Neutrophil (primary cell): ENCODE measurements around the gene PTPN2.

Source experiments
- H3K27ac ChIP-seq: fragments of 200-600 bp; sonication (generic); 2 replicates; pipeline ENCODE4 v1.5.1; 2016; ENCODE audit warnings: mild to moderate bottlenecking, moderate library complexity
- H3K27me3 ChIP-seq: fragments of 200-600 bp; sonication (generic); 2 replicates; pipeline ENCODE4 v1.6.0; 2016; ENCODE audit warnings: mild to moderate bottlenecking
- H3K36me3 ChIP-seq: fragments of 200-600 bp; sonication (generic); 2 replicates; pipeline ENCODE4 v1.5.1; 2017
- H3K4me1 ChIP-seq, 2 experiments: fragments of 200-600 bp in 1 of 2; sonication (generic) in 1 of 2; 1 replicate in 1 of 2; 2 replicates in 1 of 2; pipeline versions ENCODE4 v1.5.1 to v1.6.1; 2013 to 2016; ENCODE audit warnings: low read depth in 1 of 2, low read length in 1 of 2, mild to moderate bottlenecking in 1 of 2, moderate library complexity in 1 of 2; ENCODE audit not compliant: control insufficient read depth in 1 of 2, insufficient read depth in 1 of 2
- H3K4me3 ChIP-seq, 2 experiments: fragments of 200-600 bp in 1 of 2; sonication (generic) in 1 of 2; 1 replicate in 1 of 2; 2 replicates in 1 of 2; pipeline ENCODE4 v1.5.1; 2013 to 2016; ENCODE audit warnings: low read depth in 1 of 2, low read length in 1 of 2, mild to moderate bottlenecking in 1 of 2, moderate library complexity in 1 of 2
- H3K9me3 ChIP-seq: fragments of 200-600 bp; sonication (generic); 2 replicates; pipeline ENCODE4 v1.5.1; 2016
- TF ChIP-seq, protein P1 (sequence below): fragments of 200-600 bp; sonication (generic); IDR thresholded peaks from 2 replicates; pipeline ENCODE4 v1.5.1; 2016; ENCODE audit warnings: antibody characterized with exemption

The PTPN2 gene

DNA sequence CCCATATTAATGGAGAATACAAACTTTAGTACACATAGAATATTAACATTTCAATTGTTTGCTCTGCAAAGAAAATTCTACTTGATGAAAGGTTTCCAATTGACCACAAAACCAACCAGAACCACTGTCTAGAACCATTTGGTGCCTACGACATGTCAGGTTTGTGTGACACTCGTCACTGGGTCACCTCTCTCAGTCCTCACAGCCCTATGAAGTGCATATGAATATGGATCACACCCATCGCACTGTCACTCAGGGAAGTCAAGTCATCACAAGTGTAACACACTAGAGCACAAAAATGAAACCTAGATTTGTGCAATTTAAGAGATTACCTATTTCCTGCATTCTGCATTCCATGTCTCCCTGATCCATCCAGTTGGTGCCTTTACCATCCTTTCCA is 43.7 kb downstream of the PTPN2 start:
- H3K4me3 ChIP-seq: no peak overlapping the region
- peaks cover 5% of the 10 kb centered on the region for H3K36me3 ChIP-seq
- TF ChIP-seq, protein P1, sequence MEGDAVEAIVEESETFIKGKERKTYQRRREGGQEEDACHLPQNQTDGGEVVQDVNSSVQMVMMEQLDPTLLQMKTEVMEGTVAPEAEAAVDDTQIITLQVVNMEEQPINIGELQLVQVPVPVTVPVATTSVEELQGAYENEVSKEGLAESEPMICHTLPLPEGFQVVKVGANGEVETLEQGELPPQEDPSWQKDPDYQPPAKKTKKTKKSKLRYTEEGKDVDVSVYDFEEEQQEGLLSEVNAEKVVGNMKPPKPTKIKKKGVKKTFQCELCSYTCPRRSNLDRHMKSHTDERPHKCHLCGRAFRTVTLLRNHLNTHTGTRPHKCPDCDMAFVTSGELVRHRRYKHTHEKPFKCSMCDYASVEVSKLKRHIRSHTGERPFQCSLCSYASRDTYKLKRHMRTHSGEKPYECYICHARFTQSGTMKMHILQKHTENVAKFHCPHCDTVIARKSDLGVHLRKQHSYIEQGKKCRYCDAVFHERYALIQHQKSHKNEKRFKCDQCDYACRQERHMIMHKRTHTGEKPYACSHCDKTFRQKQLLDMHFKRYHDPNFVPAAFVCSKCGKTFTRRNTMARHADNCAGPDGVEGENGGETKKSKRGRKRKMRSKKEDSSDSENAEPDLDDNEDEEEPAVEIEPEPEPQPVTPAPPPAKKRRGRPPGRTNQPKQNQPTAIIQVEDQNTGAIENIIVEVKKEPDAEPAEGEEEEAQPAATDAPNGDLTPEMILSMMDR: no peak
- H3K27ac ChIP-seq: peak overlapping the region; percentile 91
- no peaks in the 10 kb centered on the region for H3K27me3 ChIP-seq
- H3K9me3 ChIP-seq: no peaks in the 10 kb centered on the region
- peaks cover 35 to 37% of the 10 kb centered on the region in 2 experiments for H3K4me1 ChIP-seq

DNA sequence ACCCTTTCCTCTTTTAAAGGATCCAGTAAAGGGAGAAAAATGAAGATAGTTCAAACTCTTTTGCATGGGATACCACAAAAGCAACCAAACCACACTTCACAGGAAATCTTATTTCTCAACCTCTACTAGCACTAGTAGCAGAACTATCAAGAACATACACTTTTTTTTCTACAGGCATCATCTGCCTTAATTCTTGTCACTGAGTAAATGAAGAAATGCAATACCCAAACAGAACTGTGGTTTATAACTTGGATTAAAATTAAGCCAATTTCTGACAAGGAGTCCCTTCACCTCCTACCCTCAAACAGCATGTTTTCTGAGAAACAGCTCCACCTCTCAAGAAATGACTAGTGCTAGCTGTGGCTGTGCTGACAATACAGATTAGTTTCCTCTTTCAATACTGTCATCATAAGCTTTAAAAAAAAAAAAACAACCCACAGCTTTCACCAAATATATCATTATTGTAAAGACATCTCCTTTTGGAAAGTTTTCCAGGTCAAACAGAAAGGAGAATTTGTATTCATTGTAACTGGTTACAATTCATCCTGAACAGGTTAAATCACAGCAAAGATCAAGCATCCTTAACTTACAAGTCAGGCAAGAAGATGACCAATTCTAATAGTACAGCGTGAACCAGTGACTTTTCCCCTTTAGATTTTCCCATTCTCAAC is 44.4 kb downstream of the PTPN2 start:
- peaks cover 35 to 37% of the 10 kb centered on the region in 2 experiments for H3K4me1 ChIP-seq
- peak overlapping the region; percentile 34 to 38 for H3K4me3 ChIP-seq
- no peaks in the 10 kb centered on the region for H3K27me3 ChIP-seq
- H3K9me3 ChIP-seq: no peaks in the 10 kb centered on the region
- TF ChIP-seq, protein P1: no peak
- peak overlapping the region; percentile 91 for H3K27ac ChIP-seq
- peaks cover 5% of the 10 kb centered on the region for H3K36me3 ChIP-seq

DNA sequence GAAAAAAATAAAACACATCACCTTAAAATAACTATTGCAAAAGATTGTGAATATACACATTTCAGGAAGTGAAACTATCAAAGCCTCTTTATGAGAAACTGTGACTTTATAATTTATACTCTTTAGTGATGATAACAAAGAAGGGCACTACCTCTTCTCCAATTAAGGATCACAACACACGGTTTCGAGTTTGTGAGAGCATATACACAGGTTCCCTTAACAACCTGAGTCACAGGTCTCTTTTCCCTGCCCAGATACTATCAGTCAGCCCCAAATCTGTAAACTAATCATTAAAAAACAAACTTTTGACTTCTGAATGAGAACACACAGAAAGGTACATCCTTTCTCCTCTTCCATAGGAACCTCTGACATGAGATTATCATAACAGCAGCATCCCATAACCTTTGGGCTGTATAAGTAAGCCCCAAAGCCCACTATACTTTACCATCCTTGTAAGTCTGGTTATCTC is 44.9 kb downstream of the PTPN2 start:
- peaks cover 5% of the 10 kb centered on the region for H3K36me3 ChIP-seq
- H3K4me1 ChIP-seq: peaks cover 35 to 37% of the 10 kb centered on the region in 2 experiments

DNA sequence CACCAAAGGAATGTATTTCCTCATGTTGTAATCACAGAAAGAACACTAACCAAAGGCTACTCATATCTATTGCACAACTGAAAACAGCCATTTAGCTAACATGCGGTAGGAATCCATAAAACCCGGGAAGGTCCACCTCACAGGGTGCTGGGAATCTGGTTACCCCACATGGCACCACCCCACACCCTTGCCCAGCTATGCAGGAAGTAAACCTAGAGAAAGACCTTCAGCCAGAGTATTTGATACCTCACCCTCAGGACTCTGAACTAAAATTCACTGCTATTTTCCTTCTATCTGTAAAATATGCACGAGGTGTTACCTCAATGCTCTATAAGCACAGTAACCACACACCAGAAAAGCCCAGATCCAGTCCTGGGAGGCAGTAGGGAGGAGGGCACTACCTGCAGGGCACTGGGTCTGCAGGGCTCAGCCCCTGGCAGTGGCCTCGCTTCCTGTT is 45.8 kb downstream of the PTPN2 start:
- H3K27me3 ChIP-seq: no peaks in the 10 kb centered on the region
- no peaks in the 10 kb centered on the region for H3K9me3 ChIP-seq
- peak overlapping the region; percentile 91 for H3K27ac ChIP-seq
- peaks cover 5% of the 10 kb centered on the region for H3K36me3 ChIP-seq
- peak overlapping the region; percentile 21 to 38 for H3K4me3 ChIP-seq
- TF ChIP-seq, protein P1: no peak
- H3K4me1 ChIP-seq: peaks cover 35 to 37% of the 10 kb centered on the region in 2 experiments

More for the DNA sequence above, 44.9 kb downstream of the PTPN2 start:
- H3K27ac ChIP-seq: peak overlapping the region; percentile 91
- no peaks in the 10 kb centered on the region for H3K27me3 ChIP-seq
- peak overlapping the region; percentile 34 to 38 for H3K4me3 ChIP-seq
- H3K9me3 ChIP-seq: no peaks in the 10 kb centered on the region
- TF ChIP-seq, protein P1: no peak

DNA sequence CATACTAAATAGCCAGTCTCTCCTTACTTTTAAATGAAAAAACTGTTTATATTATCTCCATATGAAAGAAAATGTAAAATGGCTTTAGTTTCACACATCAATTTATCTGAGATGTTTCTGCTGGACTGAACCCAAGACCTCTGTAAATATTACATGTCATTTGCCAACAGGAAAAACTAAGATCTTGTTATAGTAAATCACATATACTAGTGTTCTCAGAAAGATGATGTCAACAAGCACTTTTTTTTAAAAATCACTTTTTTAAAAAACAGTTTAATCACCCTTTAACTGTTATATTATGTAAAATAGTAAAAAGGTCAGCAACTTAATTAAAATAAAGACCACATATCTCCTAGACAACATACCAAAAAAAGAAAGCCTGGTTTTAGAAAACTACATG is 46.3 kb downstream of the PTPN2 start:
- H3K4me1 ChIP-seq: peaks cover 35 to 37% of the 10 kb centered on the region in 2 experiments
- no peaks in the 10 kb centered on the region for H3K9me3 ChIP-seq
- H3K36me3 ChIP-seq: peaks cover 7% of the 10 kb centered on the region
- peak overlapping the region; percentile 91 for H3K27ac ChIP-seq
- peak overlapping the region in 1 of 2 experiments; percentile 38 for H3K4me3 ChIP-seq
- TF ChIP-seq, protein P1: no peak
- H3K27me3 ChIP-seq: no peaks in the 10 kb centered on the region
